ENCODE results near the gene SKI. TPM values are rescaled to one million over a fixed set of nuclear protein-coding genes. Genes with fewer than 3 reads are reported as not detected.

Gene SKI
- total RNA-seq, 2 experiments from 2014 or later: 4.7 to 11.7 TPM

- Histone ChIP-seq H3K36me3 (ENCODE audit: insufficient read depth, low read length) (peaks cover 7% of the 10 kb centered on the region), H3K79me2 (ENCODE audit: insufficient read depth, low read depth, low read length) (no peaks in the 10 kb centered on the region), H3K9me3 (ENCODE audit: low read length) (peaks cover 23% of the 10 kb centered on the region), H3K27ac (ENCODE audit: low read depth, low read length, poor library complexity, severe bottlenecking) (peak overlapping the region; percentile 77), H3K4me3 (ENCODE audit: low read depth, low read length, poor library complexity, severe bottlenecking) (no peak overlapping the region), H3K4me2 (ENCODE audit: low read length) (no peak overlapping the region), H2AFZ (ENCODE audit: low read length) (peak overlapping the region; percentile 65; the same call in 1 of the 2 replicates), H3K9me2 (ENCODE audit: insufficient read depth, low read length) (no peaks in the 10 kb centered on the region), H3K4me1 (ENCODE audit: insufficient read depth, low read length, poor library complexity, severe bottlenecking) (peaks cover 51% of the 10 kb centered on the region), H4K20me1 (ENCODE audit: insufficient read depth, low read length) (0 out of 2 replicates have a peak, but pooled peaks cover 6% of the 10 kb centered on the region)
- intact Hi-C loops (cut with micrococcal nuclease; ENCODE audit: unreplicated experiment): no loop called here
- no TSS peak for BruUV-seq (replicated peaks)
- no peak for DNase-seq (ENCODE audit: low spot score)
- POLR2A ChIA-PET: interaction anchor here (0.7 kb wide), 1 partner anchor 1172 kb away, joined by 3 read pairs; no protein-coding TSS in a partner anchor
- TF ChIP-seq CTCF (conservative IDR thresholded peaks at IDR 0.05; ENCODE audit: low read length) (no peak), EZH2phosphoT487 (IDR thresholded peaks at IDR 0.05; ENCODE audit: borderline replicate concordance, low read depth, low read length) (no peak)
- CTCF ChIA-PET (ENCODE audit: unreplicated experiment): no interaction called here
Observed at GRCh38 chr1:2256435-2257244, 28.5 kb downstream of the SKI start.

- Histone ChIP-seq H4K20me1 (ENCODE audit: insufficient read depth, low read length) (0 out of 2 replicates have a peak, but pooled peaks cover 6% of the 10 kb centered on the region), H3K27ac (ENCODE audit: low read depth, low read length, poor library complexity, severe bottlenecking) (no peak overlapping the region), H3K4me1 (ENCODE audit: insufficient read depth, low read length, poor library complexity, severe bottlenecking) (peaks cover 52% of the 10 kb centered on the region), H3K36me3 (ENCODE audit: insufficient read depth, low read length) (peaks cover 7% of the 10 kb centered on the region), H2AFZ (ENCODE audit: low read length) (no peak overlapping the region), H3K4me3 (ENCODE audit: low read depth, low read length, poor library complexity, severe bottlenecking) (no peak overlapping the region), H3K4me2 (ENCODE audit: low read length) (no peak overlapping the region), H3K9me2 (ENCODE audit: insufficient read depth, low read length) (no peaks in the 10 kb centered on the region), H3K9me3 (ENCODE audit: low read length) (peaks cover 23% of the 10 kb centered on the region), H3K79me2 (ENCODE audit: insufficient read depth, low read depth, low read length) (no peaks in the 10 kb centered on the region)
- intact Hi-C loops (cut with micrococcal nuclease; ENCODE audit: unreplicated experiment): no loop called here
- ChIA-PET CTCF (ENCODE audit: unreplicated experiment) (no interaction called here), POLR2A (no interaction called here)
- TF ChIP-seq EZH2phosphoT487 (IDR thresholded peaks at IDR 0.05; ENCODE audit: borderline replicate concordance, low read depth, low read length) (no peak), CTCF (conservative IDR thresholded peaks at IDR 0.05; ENCODE audit: low read length) (no peak)
- BruUV-seq (replicated peaks): no TSS peak
- DNase-seq (ENCODE audit: low spot score): no peak
Observed at GRCh38 chr1:2257245-2257627, 29.1 kb downstream of the SKI start.

Data from OCI-LY7 (cell line).